Stimulated activated CD8-positive, alpha-beta memory T cell treated with anti-CD3 and anti-CD28 coated beads, Interleukin-15, amount 100 ng/mL, for 1 hour (primary cell): ENCODE measurements around the gene C2orf42.
"Not testable (repeated sequence)": the region's sequence is repeated elsewhere in the genome, so short reads cannot be mapped to it uniquely, and the experiment has no call there.

ENCODE experiments used
- DNase-seq: peaks from one replicate; pipeline ENCODE4 v3.0.0-alpha.2; 2020; ENCODE audit warnings: low read depth

The C2orf42 gene

GRCh38 chr2:70131344-70132143, 59.3 kb downstream of the C2orf42 start:
- DNase-seq: not testable (repeated sequence)

- DNase-seq: no peak
Measured at GRCh38 chr2:70128005-70128404, 62.8 kb downstream of the C2orf42 start.

- DNase-seq: no peak
Measured at GRCh38 chr2:70126413-70126812, 64.4 kb downstream of the C2orf42 start.

GRCh38 chr2:70125498-70125898, 65.3 kb downstream of the C2orf42 start:
- no peak for DNase-seq

- no peak for DNase-seq
Measured at GRCh38 chr2:70124983-70125480, 65.8 kb downstream of the C2orf42 start.

GRCh38 chr2:70123829-70124116, 67.0 kb downstream of the C2orf42 start:
- DNase-seq: no peak

- DNase-seq: no peak
Measured at GRCh38 chr2:70123051-70123828, 67.6 kb downstream of the C2orf42 start.

GRCh38 chr2:70122470-70122869, 68.3 kb downstream of the C2orf42 start:
- no peak for DNase-seq

GRCh38 chr2:70121627-70122372, 69.0 kb downstream of the C2orf42 start:
- DNase-seq: no peak

GRCh38 chr2:70118798-70119454, 71.9 kb downstream of the C2orf42 start:
- no peak for DNase-seq

GRCh38 chr2:70116936-70117552, 73.8 kb downstream of the C2orf42 start:
- no peak for DNase-seq

GRCh38 chr2:70115646-70116442, 75.0 kb downstream of the C2orf42 start:
- DNase-seq: no peak

GRCh38 chr2:70113359-70114070, 77.3 kb downstream of the C2orf42 start:
- DNase-seq: no peak

- DNase-seq: no peak
Measured at GRCh38 chr2:70111752-70112591, 78.8 kb downstream of the C2orf42 start.

GRCh38 chr2:70110397-70110796, 80.4 kb downstream of the C2orf42 start:
- DNase-seq: not testable (repeated sequence)

- not testable (repeated sequence) for DNase-seq
Measured at GRCh38 chr2:70106138-70106537, 84.7 kb downstream of the C2orf42 start.

- DNase-seq: no peak
Measured at GRCh38 chr2:70104231-70105111, 86.3 kb downstream of the C2orf42 start.

GRCh38 chr2:70103531-70104061, 87.2 kb downstream of the C2orf42 start:
- no peak for DNase-seq
